Measurements from ENCODE around the gene ZNF610.
A peak's percentile ranks its signal among the peaks of the same experiment; 100 is the strongest.
"Not testable (repeated sequence)": the region's sequence is repeated elsewhere in the genome, so short reads cannot be mapped to it uniquely, and the experiment has no call there.

Gene ZNF610

DNA sequence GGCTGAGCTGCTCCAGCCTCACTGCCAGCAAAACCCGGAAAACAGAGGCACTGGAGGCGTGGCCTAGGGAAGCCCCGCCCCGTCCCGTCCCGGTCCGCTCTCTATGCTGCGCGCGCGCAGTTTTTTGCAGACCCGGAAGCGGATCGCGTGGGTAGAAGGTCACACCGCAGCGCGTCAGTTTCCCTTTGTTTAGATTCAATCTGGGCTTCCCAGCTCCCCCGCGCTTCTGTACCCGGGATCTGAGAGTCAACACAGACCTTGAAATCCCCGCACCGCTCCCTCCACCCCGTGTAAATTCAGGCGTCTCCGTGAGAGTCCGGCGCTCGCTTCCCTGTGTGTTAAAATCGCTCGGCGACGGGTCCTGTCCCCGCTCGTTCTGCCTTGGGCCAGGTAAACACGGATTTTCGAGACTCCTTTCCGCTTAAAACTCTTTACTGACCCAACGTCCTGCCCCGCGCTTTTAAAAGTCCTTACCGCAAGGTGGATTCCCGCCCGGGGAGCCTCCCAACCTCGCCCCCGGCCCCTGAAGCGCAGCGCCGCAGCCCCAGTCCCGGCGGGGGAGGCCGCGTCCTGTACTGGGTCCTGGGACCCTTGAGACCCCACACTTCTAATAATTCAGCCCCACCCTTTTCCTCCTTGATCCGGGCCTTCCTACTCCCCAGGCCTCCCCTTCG, at the start of gene ZNF610:
TSS of gene ZNF610 (plus strand) at position 127 of the 674 bp plus-strand sequence. CDS start 12,930 bp downstream, outside the sequence.
- peak; percentile 94 for DNase-seq (ENCODE audit: low spot score)

DNA sequence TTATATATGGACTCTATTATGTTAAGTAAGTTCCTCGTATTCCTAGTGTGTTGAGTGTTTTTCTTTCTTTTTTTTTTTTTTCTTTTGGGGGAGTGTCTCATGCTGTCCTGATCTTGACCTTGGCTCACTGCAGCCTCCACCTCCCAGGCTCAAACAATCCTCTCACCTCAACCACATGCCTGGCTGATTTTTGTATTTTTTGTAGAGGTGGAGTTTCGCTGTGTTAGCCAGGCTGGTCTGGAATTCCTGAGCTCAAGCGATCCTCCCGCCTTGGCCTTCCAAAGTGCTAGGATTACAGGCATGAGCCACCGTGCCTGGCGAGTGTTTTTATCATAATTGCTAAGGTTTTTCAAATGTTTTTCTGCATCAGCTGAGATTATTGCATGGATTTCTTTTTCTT, 49.8 kb upstream of the ZNF610 start:
- no peak for DNase-seq (ENCODE audit: low spot score)

DNA sequence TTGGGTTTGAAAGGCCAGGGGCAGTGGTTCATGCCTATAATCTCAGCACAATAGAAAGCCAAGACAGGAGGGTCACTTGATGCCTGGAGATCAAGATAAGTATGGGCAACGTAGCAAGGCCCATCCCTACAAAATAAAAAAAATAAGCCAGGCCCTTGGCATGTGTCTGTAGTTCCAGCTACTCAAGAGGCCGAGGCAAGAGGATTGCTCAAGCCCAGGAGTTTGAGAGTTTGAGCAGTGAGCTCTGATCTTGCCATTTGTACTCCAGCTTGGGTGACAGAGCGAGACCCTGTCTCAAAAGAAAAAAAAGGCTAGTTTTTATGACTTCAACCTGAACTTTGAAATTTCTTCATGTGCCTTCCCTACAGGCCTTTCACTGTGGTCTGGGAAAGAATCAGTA, 44.3 kb upstream of the ZNF610 start:
- DNase-seq (ENCODE audit: low spot score) = no peak

DNA sequence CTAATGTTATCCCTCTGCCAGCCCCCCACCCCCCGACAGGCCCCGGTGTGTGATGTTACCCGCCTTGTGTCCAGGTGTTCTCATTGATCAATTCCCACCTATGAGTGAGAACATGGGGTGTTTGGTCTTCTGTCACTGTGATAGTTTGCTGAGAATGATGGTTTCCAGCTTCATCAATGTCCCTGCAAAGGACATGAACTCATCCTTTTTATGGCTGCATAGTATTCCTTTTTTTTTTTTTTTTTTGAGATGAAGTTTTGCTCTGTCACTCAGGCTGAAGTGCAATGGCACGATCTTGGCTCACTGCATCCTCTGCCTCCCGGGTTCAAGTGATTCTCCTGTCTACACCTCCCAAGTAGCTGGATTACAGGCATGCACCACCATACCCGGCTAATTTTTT, 43.1 kb upstream of the ZNF610 start:
- DNase-seq (ENCODE audit: low spot score) = not testable (repeated sequence)

DNA sequence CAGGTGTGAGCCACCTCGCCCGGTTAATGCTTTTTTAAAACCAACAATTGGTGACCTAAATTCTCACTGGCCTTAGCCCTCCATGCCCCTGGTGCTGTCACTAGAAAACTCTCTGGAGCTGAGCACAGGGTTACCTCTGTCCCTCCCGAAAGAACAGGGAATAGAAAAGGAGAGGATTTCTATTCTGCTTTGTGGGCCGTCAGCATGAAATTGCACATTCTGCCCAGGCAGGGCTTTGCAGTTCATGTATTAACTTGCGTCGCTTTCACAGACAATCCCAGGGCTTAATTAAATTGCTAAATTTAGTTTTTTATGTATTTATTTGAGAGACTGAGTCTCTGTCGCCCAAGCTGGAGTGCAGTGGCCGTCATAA, 39.7 kb upstream of the ZNF610 start:
- no peak for DNase-seq (ENCODE audit: low spot score)

DNA sequence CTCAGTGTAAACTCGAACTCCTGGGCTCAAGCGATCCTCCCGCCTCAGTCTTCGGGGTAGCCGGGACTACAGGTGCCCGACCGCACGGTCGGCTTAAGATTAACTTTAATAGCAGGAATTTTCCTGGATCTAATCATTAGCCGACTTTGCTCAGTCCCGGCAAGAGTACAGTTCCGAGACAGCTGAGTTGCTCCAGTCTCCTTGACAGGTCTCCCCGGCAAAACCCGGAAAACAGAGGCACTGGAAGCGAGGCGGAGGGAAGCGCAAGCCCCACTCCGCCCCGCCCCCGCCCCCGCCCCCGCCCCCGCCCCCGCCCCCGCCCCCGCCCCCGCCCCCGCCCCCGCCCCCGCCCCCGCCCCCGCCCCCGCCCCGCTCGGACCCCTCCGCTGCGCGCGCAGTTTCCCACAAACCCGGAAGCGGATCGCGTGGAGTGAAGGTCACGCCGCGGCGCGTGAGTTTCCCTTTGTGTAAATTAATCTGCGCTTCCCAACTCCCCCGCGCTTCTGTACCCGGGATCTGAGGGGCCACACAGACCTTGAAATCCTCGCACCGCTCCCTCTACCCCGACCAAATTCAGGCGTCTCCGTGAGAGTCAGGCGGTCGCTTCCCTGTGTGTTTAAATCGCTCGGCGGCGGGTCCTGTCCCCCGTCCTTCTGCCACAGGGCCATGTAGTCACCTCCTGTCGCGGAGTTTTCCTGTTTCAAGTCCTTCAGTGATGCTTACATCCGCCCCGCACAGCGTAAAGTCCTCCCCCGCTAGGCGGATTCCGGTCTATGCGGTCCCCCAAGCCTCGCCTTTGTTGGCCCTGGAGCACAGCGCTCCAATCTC, 39.1 kb upstream of the ZNF610 start, which contains the start of gene ZNF480:
TSS of gene ZNF480 (plus strand) at position 397 of the 828 bp plus-strand sequence. CDS start 3,244 bp downstream, outside the sequence.
- peak; percentile 96 for DNase-seq (ENCODE audit: low spot score)

DNA sequence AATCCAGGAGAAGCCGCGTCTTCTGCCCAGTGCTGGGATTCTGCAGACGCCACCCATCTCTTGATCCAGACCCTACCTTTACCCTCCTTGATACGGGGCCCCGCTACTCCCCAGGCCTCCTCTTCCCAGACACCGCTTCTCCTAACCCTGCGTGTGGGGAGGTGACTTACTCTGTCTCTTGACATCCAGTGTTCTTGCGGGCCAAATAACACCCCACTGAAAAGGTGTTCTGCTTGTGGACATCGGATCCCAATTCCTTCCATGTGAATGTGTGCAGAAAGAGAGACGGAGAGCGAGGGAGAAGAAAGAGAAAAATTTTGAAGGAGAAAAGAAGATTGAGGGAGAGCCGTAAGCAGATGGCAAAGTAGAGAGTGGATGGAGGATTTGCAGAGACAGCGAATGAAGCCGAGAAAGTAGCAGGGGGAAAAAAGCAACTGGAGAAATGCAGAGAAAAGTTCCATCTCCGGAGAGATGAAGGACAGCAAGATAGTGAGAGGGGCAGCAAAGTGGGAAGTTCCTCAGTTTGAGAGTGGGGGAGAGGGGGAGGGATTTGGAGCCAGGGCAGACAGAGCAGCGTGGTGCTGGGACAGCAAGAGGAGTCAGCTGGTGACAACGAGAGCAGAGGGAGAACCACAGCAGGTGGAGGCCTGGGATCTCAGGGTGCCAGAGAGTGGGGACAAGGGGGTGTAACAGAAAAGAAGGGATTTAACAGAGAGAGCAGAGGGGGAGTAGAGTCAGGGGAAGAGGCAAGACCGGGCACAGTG, 38.3 kb upstream of the ZNF610 start:
- DNase-seq (ENCODE audit: low spot score) = no peak

DNA sequence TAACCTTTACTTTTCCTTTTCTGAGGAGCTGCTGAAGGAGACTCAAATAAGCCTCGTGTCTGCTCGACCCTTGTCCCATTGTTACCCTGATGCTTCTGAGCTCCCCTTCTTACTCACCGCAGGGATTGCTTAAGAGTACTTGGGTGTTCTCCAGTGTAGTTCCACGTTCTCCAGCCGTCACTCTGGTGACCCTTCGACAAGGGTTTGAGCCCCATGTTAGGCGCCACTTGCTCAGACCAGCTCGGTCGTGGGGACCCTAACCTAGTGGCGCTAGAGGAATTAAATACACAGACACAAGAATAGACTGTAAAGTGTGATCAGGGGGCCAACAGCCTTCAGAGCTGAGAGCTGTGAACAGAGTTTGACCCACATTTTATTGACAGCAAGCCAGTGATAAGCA, 28.8 kb upstream of the ZNF610 start:
- no peak for DNase-seq (ENCODE audit: low spot score)

DNA sequence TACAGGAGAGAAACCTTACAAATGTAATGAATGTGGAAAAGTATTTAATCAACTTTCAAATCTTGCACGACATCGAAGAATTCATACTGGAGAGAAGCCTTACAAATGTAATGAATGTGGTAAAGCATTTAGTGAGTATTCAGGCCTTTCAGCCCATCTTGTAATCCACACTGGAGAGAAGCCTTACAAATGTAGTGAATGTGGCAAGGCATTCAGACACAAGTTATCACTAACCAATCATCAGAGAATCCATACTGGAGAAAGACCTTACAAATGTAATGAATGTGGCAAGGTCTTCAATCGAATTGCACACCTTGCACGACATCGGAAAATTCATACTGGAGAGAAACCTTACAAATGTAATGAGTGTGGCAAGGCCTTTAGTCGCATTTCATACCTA, 13.6 kb upstream of the ZNF610 start:
- DNase-seq (ENCODE audit: low spot score) = no peak

DNA sequence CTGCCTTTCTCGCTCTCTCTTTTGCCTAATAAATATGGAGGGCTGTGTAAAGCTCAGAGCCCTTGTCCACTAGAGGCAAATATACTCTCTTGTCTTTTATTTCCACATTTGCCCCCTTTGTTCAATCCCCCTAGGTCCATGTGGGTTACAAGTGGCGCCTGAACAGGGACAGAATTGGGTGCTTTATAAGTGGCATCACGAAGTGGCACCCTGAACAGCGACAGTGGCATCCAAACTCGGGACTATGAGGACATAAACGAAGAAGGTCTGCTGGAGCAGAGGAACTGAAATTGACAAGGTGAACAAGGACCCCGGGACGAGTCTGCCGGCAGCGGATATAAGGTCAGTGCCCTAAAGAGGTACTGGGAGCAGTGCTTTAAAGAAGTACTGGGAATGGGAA, 4.3 kb upstream of the ZNF610 start:
- no peak for DNase-seq (ENCODE audit: low spot score)

DNA sequence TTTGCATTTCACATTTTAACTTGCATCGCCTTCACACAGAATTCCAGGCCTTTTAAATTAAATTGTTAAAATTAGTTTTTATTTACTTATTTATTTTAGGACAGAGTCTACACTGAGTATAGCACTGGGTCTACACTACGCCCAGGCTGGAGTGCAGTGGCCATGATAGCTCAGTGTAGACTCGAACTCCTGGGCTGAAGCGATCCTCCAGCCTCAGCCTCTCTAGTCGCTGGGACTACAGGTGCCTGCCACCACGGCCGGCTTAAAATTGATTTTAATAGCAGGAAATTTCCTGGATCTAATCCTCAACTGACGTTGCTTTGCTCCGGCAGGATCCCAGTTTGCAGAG, 301 bp upstream of the ZNF610 start:
- no peak for DNase-seq (ENCODE audit: low spot score)

DNA sequence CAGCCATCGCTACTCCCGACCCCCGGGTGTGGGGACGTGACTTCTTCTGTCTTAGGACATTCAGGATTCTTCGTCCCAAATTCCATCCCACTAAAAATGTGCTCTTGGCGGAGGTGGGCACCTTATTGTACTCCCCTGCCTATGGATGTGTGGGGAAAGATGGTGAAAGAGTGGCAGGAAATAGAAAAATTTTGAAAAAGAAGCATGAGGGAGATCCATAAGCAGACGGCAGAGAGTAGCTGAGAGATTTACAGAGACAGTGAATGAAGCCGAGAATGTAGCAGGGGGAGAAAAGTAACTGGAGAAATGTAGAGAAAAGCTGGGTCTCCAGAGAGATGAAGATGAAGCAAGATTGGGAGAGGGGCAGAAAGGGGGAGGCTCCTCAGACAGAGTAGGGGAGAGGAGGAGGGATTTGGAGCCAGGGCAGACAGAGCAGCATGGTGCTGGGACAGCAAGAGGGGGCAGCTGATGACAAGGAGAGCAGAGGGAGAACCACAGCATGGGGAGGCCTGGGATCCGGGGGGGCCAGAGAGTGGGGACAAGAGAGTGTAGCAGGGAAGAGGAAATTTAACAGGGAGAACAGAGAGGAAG, 843 bp downstream of the ZNF610 start:
- DNase-seq (ENCODE audit: low spot score) = no peak

DNA sequence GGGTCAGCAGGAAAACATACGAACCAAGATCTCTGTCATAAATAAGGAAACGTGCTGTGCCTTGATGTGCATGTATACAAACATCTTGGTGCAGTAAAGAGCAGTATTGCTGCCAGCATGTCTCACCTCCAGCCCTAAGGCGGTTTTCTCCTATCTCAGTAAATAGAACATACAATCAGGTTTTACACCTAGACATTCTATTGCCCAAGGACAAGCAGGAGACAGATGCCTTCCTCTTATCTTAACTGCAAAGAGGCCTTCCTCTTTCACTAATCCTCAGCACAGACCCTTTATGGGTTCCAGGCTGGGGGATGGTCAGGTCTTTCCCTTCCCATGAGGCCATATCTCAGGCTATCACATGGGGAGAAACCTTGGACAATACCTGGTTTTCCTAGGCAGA, 3.0 kb downstream of the ZNF610 start:
- not testable (repeated sequence) for DNase-seq (ENCODE audit: low spot score)

DNA sequence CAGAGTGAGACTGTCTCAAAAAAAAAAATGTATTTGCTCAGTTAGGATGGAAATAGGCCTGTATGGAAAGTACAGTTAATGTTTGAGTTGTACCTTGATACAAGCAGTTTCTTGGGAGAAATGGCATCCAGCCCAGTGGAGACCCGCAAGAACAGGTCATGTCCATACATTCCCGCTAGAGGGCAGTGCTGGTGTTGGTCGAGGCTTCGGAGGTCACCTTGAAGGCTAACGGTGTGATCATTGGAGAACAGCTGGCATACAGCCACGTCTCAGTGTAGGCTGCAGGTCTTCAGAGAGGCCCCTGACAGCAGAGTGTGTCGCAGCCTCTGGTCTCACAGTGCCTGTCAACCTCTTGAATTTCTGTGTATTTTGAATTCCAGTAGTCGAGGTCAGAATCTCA, 7.5 kb downstream of the ZNF610 start:
- peak; percentile 26 for DNase-seq (ENCODE audit: low spot score)

DNA sequence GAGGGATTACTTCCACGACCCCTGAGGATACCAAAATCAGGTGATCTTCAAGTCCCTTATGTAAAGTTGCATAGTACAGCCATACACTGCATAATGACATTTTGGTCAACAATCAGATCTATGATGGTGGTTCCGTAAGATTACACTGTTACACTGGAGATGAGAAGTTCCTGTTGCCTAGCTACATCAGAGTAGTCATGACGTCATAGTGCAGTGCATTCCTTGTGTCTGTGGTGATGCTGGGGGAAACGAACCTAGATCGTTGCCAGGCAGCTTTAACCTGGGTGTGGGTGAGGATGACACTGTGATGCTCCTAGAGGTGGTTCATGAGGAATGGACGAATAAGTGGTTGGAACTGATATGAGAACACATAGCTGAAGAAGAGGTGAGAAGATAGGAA, 9.1 kb downstream of the ZNF610 start:
- no peak for DNase-seq (ENCODE audit: low spot score)

DNA sequence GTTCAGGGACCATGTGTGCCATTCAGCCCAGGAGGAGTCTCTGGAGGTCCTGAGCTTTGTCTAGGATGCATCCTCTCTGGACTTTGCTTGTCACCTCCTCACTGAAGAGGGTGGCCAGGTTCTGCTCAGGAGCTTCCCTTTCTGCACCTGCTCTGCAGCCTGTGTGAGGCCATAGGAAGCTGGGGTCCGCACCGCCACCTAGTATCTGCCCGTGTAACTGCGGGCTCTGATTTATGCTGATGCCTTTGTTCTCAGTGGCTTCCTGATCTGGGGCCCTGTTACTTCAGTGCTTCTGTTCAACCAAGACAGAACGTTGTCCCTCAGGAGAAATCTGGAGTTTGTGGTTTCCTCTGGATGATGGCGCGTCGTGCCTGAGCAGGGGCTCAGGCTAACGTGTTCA, 15.5 kb downstream of the ZNF610 start:
- no peak for DNase-seq (ENCODE audit: low spot score)

DNA sequence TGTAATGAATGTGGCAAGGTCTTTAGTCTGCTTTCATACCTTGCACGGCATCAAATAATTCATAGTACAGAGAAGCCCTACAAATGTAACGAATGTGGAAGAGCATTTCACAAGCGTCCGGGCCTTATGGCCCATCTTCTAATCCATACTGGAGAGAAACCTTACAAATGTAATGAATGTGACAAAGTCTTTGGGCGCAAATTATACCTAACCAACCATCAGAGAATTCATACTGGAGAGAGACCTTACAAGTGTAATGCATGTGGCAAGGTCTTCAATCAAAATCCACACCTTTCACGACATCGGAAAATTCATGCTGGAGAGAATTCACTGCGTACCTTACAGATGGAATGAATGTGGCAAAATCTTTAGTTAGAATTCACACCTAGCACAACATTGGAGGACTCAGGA, 30.4 kb downstream of the ZNF610 start:
- no peak for DNase-seq (ENCODE audit: low spot score)

DNA sequence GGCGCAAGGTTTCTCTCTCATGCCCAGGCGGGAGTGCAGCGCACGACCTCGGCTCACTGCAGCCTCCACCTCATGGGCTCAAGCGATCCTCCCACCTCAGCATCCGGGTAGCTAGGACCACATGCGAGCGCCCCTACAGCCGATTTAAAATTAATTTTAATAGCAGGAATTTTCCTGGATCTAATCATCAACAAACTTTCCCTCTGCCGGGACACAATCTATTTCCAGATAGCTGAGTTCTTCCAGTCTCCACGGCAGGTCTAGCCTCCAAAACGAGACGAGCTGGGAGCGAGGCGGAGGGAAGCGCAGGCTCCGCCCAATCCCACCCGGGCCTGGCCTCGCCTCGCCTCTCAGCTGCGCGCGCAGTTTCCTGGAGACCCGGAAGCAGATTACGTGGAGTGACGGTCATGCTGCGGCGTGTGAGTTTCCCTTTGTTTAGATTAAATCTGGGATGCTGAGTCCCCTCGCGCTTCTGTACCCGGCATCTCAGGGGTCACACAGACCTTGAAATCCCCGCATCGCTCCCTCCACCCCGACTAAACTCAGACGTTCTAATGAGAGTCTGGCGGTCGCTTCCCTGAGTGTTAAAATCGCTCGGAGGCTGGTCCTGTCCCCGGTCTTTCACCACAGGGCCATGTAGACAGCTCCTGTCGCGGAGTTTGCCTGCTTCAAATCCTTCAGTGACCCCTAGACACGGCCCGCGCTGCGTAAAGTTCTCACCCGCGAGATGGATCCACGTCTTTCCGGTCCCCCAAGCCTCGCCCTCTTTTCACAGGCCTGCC, 33.7 kb downstream of the ZNF610 start, which contains the start of gene ZNF880:
TSS of gene ZNF880 (plus strand) at position 365 of the 782 bp plus-strand sequence. CDS start at position 408, 43 bp downstream.
- DNase-seq (ENCODE audit: low spot score) = peak; percentile 97

DNA sequence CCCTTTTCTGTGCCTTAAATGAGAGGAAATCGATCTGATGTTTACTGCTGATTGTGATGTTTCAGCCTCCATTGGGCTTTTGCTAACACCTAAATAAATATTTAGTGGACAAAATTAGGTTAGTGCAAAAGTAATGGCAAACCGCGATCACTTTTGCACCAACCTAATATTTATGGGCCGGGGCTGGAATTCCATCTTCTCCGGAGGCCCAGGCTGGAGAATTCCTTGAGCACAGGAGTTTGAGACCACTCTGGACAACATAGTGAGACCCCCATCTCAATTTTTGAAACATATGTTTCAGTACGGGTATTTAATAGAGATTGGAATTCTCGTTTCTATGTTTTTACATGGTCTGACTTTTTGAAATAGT, 34.3 kb downstream of the ZNF610 start:
- no peak for DNase-seq (ENCODE audit: low spot score)

DNA sequence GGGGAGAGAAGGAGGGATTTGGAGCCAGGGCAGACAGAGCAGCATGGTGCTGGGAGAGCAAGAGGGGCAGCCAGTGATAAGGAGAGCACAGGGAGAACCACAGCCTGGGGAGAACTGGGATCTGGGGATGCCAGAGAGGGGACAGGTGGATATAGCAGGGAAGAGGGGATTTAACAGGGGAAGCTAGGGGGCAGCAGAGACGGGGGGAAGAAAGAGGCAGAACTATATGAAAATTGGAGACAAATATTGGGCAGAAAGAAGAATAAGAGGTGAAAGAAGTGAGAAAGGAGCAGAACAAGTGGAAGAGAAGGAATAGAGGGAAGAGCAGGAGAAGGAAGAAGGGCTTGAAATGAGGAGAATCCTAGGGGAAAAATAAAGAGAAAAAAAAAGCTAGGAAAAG, 55.1 kb downstream of the ZNF610 start:
- no peak for DNase-seq (ENCODE audit: low spot score)

DNA sequence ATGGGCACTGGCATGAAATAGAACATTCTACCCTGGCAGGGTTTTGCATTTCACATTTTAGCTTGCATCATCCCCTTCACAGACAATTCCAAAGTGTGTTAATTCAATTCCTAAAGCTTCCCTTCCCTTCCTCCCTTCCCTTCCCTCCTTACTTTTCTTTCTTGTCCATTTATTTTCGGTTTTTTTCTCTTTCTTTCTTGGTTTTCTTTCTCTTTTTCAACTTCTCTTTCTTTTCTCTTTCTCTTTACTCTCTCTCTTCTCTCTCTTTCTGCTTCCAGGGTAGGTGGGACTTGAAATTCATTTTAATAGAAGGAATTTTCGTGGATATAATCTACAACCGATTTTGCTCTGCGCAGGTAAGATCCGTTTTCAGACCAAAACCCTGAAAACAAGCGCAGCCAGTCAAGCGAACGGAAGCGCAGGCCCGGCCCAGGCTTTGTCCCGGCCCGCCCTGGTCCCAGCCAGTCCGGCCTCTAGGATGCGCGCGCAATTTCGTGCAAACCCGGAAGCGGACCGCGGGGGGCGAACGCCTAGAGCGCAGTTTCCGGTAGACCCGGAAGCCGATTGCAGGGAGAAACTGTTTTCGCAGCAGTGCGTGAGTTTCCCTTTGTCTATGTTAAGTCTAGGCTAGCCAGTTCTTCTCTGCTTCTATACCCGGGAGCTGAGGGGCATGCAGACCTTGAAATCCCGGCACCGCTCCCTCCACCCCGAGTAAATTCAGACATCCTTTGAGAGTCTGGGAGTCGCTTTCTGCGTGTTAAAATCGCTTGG, 61.5 kb downstream of the ZNF610 start, which contains the start of gene ZNF528:
TSS of gene ZNF528 (plus strand) at position 540 of the 771 bp plus-strand sequence. CDS start 4,165 bp downstream, outside the sequence.
- peak; percentile 99 for DNase-seq (ENCODE audit: low spot score)
